AG20443 (cell line): ENCODE results near the gene KLC4.

Experiments used
- DNase-seq: peaks from one replicate; pipeline ENCODE4 v3.0.0; 2012; ENCODE audit warnings: low spot score, mixed read lengths

Gene KLC4

GRCh38 chr6:43059168-43060033 is at the start of gene KLC4, which contains the start of gene MRPL2:
KLC4 (plus strand) TSS chr6:43059631; CDS start chr6:43061336, 1,705 bp downstream.
MRPL2 (minus strand) TSS chr6:43059434; CDS start chr6:43059381, 53 bp downstream.
- DNase-seq, result peak; percentile 99

DNA sequence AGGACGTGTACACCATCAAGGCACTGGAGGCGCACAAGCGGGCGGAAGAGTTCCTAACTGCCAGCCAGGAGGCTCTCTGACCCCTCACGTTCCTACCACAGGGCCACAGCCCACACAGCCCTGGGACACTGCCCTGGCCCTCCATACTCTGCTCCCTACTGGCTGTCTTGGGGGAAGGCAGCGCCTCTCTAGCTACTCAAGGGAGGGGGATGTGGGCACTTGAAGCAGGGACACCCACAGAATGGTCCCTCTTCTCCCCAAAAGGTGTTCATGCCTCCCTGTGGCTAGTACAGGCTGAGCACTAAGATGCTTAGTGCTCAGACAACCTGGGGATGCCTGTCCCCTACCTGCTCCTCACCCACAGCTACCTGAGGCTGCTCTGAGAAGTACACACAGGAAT is 48.2 kb upstream of the KLC4 start:
- no peak for DNase-seq

- no peak for DNase-seq
These were observed 47.1 kb upstream of the KLC4 start for GRCh38 chr6:43012364-43012763.

DNA sequence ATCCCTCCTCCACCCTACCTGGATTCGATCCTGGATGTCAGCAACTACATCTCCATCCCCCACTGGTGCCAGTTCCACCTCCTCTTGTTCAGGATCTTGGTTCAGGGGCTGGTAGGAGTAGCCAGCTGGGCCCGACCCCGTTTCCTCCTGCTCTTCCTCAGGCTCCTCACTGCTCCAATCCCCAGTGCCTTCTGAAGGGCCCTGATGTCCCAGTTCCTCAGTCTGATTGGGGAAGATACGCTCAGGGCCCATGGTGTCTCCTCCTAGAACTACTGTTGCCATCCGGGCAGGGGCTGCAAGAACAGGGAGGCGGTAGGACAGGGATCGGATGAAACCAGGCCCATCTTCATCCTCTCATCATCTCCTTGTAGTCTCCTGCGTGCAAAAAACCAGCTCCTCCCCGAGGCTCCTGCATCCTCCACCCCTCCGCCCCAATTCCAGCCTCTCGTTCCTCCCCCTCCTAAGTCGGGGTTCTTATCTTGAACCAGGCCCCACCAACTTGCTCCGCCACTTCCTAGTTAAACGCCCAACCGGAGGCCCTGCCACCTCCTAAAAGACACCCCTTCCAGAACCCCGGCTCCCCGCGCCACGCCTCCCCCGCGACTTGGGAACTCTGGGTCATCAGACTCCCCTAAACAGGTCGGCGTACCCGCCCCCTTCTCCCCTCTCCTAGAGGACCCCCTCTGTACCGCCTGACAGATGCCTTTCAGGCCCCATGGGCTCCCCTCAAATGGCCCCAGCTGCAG is 46.2 kb upstream of the KLC4 start:
- no peak for DNase-seq

DNA sequence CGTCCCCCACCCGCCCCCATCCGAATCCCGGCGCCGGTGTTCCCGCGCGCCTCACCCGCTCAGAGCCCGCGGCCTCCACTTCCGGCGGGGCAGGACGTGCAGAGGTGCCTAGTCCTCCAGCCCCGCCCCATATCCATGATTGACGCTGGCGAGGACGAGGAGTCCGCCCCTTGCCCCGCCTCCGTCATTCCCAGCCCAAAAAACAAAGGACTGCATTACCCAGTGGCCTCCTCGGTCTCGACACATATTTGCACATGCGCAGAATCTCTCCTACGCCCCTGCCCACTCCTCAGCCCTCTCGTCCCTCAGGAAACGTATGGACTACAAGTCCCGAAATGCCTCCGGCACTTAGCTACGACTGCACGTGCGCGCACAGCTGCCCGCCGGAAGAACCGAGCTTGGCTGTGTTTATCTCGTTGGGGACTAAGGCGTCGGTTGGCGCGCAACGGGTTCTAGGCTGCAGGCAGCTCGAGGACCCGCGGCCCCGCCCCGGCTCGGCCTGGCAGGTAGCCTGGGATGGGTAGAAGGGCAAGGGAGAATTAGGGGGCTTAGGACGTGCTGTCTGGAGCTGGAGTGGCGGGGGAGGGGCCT is 45.5 kb upstream of the KLC4 start, which contains the start of the genes KLHDC3 and MEA1:
KLHDC3 (plus strand) TSS at position 407 of the 591 bp plus-strand sequence. CDS start 2,944 bp downstream, outside the sequence.
MEA1 (minus strand) TSS at position 104 of the 591 bp plus-strand sequence. CDS start 133 bp downstream, outside the sequence.
- peak; percentile 99 for DNase-seq

DNA sequence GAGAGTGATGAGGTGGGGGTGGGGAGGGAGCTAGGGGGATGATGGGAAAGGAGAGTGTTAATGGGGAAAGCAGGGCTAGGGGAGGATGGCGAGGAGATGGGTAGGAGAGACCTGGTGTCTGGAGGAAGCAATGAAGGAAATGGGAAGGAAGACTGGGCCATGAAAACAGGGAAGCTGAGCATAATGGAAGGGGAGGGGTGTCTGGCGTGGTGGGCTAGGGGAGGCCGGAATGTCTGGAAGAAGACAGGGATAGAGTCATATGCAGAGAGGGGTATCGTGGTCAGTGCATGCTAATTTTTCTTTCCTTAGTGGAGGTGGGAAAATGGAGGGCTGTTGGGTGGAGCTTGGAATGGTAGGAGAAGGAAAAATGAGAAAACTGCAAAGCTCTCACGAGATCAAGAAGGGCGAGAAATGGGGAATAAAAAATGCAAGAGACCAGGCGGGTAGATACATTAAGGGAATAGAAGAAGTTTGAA is 45.0 kb upstream of the KLC4 start:
- peak; percentile 49 for DNase-seq

DNA sequence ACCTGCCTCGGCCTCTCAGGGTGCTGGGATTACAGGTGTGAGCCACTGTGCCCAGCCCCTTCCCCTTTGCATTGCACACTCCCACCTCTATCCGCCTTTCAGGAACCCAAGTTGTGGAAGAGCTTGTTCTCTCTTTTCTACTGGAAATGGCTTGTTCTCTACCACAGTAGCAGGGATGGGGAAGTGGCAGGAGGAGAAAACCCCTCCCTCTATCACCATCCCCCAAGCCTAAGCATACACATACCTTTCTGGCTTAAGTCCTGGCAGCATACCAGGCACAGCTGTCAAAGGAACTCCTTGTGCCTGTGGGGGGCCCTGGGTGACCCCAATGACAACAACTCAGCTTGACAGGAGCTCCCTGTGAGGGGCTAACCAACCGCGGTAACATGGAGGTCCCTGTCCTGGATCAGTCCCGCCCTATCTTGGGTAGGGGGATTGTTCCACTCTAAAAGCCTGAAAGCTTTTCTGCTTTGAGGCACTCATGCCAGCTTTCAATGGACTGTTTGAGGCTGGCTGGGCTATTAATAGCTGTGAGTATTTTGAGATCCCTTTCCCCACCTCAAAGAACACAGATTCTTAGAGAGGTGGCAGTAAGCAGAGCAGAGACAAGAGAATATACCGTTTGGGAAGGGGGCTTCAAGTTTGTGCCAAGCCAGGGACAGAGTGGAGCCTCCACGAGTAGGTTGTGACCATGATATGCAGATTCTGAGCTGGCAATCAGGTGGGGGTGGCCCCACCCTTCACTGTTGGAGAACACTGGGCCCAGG is 43.1 kb upstream of the KLC4 start:
- DNase-seq, result no peak

GRCh38 chr6:43016943-43017334 is 42.5 kb upstream of the KLC4 start:
- DNase-seq, result no peak

DNA sequence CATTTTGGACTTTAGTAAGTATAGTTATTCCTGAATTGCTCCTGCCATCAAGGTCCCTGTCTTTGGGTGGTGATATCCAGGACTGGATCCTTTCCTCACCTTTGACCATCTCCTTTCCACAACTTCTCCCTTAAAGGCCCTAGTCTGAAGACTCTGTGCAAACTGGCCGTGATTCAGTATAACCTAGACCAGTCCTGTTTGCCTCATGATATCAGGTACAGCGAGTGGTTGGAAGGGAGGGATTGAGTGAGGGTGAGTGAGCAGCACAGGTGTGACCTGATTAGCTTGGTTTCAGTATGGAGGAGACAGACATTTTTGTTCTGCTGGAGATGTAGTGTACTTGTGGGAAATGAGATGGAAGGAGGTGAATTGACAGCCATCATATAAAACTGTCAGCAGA is 40.3 kb upstream of the KLC4 start:
- no peak for DNase-seq

DNA sequence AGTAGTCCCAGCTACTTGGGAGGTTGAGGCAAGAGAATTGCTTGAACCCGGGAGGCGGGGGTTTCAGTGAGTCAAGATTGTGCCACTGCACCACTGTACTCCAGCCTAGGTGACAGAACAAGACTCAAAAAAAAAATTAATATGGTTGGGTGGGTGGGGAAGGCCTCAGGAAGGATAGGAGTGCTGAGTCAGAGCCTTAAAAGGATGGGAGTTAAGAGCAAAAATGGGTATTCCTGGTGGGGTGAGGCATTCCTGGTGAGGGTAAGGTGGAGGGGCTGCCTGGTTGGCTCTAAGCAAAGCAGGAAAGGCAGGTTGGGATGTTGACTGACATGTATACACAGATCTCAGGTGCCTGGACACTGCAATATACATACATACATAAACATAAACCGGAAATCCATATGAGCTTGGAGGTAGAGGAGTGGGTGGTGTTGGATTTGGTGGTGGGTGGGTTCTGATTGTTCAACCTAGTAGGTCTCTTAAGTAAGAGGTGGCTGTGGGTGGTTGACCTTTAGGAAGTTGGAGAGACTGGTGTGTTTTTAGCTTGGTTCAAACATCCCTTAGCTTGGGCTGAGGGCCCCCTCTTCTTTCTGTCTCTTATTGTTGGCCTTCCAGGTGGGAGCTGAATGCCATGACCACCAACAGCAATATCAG is 39.3 kb upstream of the KLC4 start:
- DNase-seq, result no peak

DNA sequence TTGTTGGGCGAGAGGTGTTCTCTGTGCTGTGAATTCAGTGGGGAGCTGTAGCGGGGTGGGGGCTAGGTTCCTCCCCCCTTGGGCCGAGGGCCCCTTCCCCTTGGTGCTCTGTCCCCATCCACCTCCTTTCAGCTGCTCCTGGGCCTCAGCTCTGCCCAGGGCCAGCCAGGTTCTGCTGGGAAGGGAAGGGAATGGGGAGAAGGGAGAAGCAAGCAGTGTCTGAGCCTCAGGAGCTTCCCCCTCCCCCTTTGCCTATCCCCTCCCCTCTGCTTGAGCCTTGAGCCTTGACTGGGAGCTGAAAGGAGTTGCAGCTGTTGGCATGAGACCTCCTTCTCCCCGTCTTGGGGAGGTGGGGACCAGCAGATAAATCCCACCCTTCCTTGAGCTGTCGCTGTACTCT is 38.6 kb upstream of the KLC4 start:
- no peak for DNase-seq

DNA sequence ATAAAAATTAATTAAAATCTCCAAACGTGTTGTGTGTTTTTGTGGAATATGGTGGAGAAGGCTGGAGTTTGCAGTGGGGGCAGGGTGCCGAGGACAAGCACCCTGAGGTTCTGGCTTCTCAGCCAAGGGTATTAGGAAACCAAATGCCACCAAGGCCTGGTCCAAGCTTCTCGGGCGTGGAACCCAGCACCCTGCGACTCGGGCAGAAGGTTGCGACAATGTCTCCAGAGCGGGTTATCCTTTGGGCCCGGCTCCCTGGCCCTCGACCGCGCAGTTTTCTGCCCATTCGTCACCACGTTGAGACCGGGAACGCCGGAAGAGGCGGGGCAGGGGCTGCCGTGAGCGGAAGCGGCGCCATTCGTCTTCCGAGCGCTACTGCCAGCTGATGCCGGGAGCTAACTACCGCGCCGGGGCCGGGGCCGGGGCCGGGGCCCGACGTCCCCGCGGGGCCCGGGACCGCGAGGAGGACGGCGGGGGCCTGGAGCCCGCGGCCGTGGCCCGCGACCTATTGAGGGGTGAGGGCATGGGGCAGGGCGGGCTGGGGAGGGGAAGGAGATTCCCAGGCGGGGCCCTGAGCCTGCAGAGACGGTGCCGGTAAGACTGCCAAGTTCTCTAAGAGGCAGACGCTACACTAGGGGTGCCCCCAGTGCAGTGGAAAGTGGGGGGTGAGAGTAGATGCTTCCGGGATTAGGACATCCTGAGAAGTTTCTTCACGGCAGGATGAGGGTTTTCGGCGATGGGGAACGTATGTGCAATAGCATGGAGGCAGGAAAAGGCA is 38.0 kb upstream of the KLC4 start, which contains the start of gene RRP36:
RRP36 (plus strand) TSS at position 354 of the 778 bp plus-strand sequence; CDS start at position 386, 32 bp downstream.
- peak; percentile 92 for DNase-seq

DNA sequence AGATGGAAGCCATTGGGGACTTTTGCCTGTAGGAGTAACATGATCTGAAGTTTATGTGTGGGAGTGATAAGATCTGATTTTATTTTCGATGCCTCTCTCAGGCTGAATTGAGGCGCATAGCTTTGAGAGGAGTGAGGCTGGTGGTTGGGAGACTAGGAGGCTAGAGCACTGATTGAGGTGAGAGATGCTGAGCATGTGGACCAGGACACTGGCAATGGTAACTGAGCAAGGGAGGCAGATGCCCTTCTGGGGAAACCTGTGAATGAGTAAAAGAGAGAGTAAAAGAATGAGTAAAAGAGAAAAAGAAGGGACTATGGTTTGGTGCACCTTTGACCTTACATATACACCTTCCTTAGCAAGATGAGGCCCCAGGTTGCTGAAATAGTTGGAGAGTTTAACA is 35.0 kb upstream of the KLC4 start:
- DNase-seq, result no peak

GRCh38 chr6:43026365-43026764 is 33.1 kb upstream of the KLC4 start:
- no peak for DNase-seq

DNA sequence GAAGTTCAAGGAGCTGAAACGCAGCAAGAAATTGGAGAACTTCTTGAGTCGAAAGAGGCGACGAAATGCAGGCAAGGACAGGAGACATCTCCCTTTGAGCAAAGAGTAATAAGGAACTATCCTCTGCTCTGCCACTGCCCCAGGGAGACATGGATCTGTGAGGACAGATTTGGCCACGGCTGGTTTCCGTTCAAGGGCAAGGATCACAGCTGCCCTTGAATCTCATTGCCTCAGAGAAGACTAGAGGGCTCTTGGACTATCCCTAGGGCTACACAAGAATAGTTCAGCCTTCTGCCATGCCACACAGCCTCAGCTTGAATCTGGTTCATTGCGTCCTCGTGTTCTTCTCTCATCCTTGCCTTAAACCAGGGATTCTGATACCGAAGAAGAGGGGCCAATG is 30.3 kb upstream of the KLC4 start:
- no peak for DNase-seq

DNA sequence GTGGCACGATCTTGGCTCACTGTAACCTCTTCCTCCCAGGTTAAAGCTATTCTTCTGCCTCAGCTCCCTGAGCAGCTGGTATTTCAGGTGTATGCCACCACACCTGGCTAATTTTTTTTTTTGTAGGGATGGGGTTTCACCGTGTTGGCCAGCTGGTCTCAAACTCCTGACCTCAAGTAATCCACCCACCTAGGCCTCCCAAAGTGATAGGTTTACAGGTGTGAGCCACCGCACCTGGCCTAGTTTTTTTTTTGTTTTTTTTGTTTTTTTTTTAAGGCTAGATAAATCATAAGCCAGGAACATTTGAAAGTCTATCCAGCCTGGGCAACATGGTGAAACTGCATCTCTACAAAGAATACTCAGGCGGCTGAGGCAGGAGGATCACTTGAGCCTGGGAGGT is 27.1 kb upstream of the KLC4 start:
- no peak for DNase-seq

- DNase-seq, result no peak
These were observed 25.8 kb upstream of the KLC4 start for GRCh38 chr6:43033496-43034189.

- no peak for DNase-seq
These were observed 25.3 kb upstream of the KLC4 start for GRCh38 chr6:43034190-43034525.

DNA sequence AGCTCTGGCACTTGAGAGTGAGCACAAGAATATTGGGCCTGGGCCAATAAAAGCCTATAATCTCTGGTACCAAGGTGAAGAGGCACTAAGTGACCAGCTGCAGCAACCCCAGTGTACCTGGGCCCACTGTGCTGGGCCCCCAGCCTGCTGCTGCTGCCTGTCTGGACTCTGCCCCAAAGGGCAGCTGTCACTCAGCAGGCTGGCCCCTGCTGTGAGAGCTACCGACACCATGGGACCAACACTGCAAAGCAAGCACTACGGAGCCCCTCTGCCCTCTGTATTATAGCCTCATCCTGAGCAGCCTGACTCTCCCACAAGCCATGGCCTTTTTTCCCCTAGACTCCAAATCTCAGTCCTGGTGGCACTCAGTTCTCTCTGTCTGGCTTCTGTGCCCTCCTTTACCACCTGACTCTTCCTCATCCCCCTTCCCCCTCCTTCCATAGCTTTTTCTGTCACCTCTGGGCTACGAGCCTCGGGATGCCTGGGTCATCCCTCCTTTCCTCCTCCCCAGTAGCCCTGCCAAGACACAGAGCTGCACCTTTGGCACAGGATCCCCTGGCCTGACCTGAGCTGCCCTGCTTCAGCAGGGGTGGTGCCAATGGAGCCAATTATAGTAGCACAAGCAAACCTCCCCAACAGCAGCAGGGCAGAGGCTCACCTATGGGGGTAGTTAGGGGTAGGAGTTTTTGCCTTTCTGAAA is 23.8 kb upstream of the KLC4 start:
- no peak for DNase-seq
